GM21526 (cell line): ENCODE measurements around the gene CTR9.
A peak's percentile ranks its signal among the peaks of the same experiment; 100 is the strongest.

ENCODE experiments used
- ATAC-seq: cut with Tn5 transposase; IDR thresholded peaks from one replicate; pipeline ENCODE4 v1.9.1; 2021; ENCODE audit warnings: moderate library complexity; ENCODE audit not compliant: unreplicated experiment, low FRiP score

CTR9 gene

DNA sequence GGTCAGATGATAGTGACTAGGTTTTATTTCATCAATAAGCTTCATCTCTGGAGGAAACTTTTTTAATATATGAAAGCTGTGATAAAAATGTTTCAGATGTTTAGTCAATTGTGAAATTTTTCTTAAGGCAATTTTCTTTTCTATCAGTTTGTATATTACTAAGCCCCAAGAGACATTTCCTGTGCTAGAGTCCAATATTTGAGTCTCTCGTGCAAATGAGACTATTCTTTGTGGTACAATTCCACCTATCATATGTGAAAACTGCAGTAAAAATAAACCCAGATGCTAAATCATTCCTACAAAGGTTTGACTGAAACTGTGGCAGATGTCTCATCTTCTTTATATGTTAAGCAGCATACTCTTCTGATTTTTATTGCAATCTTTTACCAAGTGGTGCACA lies 28.0 kb downstream of the CTR9 start:
- ATAC-seq, result no peak

DNA sequence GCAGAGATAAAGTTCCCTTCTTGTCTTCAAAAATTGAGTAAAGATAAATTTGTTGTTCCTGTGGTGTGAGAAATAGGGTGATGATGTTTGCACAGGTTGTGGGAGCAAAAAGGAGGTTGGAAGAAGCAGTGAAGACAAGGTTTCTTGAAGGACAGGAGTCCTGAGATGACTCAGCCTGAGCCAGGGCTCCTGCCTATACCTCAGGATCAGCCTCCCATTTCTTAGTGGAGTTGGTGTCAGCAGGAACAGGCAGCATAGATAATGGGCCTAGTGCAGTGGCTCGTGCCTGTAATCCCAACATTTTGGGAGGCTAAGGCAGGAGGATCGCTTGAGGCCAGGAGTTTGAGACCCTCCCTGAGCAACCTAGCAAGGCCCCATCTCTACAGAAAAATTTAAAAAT lies 29.0 kb downstream of the CTR9 start:
- ATAC-seq, result no peak

- no peak for ATAC-seq
Measured at GRCh38 chr11:10784232-10785145, 33.4 kb downstream of the CTR9 start.

- no peak for ATAC-seq
Measured at GRCh38 chr11:10785146-10785474, 34.1 kb downstream of the CTR9 start.

GRCh38 chr11:10786451-10786850 lies 35.4 kb downstream of the CTR9 start:
- ATAC-seq, result no peak

DNA sequence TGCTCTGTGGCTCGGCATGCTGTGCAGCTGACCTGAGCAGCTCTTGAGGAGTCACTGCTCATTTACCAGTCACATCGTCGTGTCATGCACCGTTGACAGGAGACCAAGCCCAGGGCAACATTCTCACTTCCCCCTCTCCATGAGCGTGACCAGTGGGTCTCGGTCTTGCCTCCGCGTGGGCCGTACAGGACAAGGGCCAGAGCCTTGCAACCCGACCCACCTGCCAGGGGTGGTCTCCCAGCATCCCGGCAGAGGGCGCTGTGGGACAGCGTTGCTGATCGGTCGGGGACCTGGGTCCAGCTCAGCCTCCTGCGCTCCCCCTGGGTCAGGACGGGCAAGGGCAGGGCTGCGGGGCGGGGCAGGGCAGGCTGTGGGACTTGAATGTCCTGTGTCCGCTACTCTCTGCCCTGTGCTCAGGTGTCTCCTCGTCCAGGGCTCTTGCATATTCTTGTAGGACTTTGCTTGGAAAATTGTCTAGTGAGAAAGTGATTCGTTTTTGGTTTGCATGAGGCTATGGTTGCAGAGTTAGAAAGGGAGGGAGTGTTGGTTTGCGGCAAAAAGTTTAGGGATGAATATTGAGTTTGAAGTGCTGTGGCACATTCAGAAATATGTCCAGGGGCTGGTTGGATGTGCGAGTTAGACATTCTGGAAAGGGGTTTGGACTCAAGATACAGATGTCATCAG lies 41.5 kb downstream of the CTR9 start:
- peak; percentile 67 for ATAC-seq

DNA sequence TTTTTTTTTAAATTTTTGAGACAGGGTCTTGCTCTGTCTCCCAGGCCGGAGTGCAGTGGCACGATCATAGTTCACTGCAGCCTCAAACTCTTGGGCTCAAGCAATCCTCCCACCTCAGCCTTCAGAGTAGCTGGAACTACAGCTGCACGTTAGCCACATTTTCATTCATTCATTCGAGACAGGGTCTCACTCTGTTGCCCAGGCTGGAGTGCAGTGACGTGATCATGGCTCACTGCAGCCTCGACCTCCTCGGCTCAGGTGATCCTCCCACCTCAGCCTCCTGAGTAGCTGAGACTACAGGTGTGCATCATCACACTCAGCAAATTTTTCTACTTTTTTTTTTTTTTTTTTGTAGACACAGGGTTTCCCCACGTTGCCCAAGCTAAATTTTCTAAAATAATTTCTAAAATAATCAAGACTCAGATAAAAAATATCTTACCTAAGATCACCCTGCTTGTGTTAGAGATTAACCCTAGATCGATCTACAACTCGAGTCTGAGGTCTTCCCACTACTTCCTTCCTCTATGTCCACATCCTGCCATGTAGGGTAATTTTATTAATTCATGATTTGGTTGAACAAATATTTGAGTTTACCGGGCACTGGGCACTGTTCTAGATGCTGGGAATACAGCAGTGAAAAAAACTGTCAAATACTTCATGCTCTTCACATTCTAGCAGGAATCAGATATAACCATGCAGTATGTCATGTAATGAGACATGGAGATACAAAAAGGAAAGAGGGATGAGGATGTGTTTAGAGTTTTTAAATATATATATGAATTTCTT lies 42.6 kb downstream of the CTR9 start:
- ATAC-seq, result no peak

GRCh38 chr11:10796191-10796590 lies 45.1 kb downstream of the CTR9 start:
- ATAC-seq, result no peak

DNA sequence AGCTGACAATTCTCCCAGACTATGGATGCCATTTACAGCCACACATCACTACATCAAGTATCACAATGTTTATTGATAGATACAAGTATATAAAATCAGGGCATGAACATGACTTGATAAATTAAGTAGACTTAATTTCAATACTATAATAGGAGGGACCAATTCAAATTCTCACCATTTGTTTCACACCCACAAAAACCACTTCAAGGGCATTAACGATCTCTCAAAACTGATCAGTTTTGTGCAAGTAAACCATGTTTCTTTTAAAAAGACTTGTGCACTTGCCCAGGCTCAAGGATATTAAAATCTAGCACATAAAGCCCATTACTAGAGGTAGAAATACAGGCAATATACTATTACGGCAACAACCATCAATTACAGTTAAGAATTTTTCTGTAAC lies 46.0 kb downstream of the CTR9 start:
- ATAC-seq, result no peak

DNA sequence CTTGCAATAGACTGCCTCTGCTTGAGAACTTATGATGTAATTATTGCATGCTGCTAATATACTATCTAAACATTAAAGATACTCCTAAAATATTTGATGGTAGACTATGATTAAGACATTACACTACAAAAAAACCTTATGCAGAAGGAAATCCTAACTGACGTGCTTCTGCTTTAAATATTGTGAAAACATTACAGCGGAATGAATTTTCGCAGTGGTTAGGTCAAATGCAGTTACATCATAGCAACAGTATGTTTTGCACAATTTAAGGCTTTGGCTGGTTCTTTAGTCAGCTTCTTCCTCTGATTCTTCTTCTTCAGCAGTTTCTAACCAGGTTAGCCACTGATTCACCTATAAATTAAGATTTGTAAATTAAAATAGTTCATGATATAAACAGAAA lies 46.5 kb downstream of the CTR9 start:
- ATAC-seq, result no peak

DNA sequence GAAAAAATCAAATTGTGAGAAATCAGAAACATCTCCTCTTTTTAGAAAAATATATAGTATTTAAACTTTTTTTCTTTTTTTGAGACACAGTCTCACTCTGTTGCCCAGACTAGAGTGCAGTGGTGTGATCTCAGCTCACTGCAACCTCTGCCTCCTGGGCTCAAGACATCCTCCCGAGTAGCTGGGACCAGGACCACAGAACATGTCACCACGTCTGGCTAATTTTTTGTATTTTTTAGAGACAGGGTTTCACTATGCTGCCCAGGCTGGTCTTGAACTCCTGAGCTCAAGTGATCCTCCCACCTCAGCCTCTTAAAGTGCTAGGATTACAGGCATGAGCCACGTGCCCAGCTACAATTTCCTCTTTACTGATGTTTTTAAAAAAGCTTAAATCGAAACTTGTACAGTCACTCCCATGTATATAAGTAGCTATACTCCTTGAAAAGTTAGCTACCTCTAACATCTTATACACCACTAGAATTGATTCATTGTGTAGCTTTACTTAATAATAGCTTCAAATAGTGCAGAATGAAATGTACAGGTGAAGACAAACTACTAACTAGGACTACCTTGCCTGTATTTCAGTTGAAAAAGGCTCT lies 47.4 kb downstream of the CTR9 start:
- no peak for ATAC-seq

DNA sequence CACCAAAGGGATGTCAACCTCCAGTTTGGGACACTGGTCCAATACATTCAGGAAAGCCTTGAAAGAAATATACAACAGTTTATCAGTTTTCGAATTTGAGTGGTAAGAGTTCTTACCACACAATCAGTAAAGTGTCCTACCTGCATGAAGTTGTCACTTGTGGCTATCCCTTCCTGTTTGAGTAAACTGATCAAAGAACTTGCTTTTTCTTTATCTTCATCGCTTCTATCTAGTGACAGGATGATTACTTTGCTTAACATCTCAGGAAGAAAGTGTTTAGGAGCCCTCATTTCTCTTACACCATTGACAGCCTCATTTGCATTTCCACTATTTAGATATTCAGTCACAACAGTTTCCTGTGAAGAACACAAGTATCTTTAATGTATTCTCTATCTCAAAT lies 49.2 kb downstream of the CTR9 start:
- no peak for ATAC-seq

DNA sequence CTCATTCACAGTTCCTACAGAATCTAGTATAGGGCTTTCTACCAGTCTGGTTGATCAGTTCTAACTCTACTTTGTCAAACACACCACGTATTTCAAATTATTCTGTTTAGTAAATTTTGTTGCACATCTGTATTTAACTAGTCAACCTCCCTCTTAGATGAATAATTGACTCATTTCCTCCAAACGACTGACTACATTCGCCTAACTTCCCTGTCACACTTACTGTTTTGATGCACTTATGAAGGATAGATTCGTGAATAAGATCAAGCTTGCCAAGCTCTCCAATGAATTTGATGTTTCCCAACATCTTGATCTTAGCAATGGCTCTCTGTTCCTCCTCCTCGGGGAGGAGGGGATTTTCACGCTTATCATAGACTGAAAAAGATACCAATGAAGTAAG lies 52.6 kb downstream of the CTR9 start:
- no peak for ATAC-seq

- ATAC-seq, result no peak
Measured at GRCh38 chr11:10805741-10806140, 54.7 kb downstream of the CTR9 start.

DNA sequence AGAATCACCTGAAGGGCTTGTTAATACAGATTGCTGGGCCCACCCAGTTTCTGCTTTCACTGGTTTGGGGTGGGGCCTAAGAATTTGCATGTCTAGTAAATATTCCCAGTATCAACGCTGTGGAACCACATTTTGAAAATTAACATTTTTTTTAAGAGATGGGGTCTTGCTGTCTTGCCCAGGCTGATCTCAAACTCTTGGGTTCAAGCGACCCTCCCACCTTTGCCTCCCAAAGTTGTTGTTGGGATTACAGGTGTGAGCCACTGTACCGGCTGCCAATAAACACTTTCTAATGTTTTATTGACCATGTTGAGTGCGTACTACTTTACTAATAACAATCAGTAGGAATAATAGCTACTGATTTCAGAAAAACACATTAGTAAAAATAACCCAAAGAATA lies 55.2 kb downstream of the CTR9 start:
- no peak for ATAC-seq

DNA sequence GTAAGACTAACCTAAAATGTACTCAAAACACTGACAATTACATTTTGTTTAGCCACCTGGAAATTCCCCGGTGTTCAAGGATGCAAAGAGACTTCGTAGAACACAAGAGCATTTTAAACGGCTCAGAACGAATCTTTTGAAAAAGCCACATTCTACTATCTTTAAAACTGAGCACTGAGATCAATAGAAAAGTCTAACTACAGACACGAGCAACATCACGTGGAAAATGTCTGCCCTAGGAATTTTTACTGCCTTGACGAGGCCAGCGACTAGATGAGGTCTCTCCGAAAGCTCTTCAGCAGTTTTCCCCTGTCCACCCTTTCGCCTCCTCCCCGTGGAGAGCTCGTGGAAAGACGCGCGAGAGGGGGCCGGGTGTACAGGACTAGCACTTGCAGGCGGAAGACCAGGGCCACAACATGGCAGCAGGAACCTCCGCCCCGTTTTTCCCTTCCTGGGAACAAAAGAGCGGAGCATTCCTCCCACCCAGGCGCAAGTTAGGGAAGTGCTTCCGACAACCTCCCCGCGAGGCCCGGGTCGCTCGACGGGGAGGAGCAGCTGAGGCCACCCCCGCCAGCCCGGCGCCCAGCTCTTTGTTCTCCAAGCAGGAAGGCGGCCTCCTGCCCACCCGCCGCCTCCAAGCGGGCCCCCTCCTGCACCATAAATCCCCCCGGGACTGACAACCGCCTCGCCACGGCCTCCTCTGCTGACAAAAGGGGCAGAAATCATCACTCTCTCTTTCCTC lies 56.6 kb downstream of the CTR9 start:
- ATAC-seq, result peak; percentile 3

DNA sequence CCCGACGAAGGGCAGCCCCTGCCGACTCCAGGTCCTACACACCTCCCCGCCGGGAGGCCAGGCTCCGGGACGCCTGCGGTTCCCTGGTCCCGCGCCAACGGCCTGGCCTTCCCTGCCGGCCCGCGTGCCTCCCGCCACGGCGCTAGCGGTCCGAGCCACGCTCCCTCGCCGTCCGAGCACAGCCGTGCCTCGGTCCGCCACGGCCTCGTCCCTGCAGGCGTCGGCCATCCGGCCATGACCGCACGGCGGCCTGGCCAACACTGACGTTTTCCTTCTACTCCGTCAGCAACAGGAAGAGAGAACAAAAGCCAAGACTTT lies 57.1 kb downstream of the CTR9 start:
- ATAC-seq, result peak; percentile 13

- peak; percentile 94 for ATAC-seq
Measured at GRCh38 chr11:10808553-10809372, 57.7 kb downstream of the CTR9 start, which contains the start of gene EIF4G2. EIF4G2 (minus strand) TSS chr11:10808926.

GRCh38 chr11:10809373-10810160 lies 58.5 kb downstream of the CTR9 start:
- peak; percentile 17 for ATAC-seq
